GM12873 (cell line): ENCODE measurements around the gene RAPGEF5.

ENCODE experiments used
- CTCF ChIP-seq: IDR thresholded peaks from 2 replicates; pipeline ENCODE4 v1.5.1; 2012; ENCODE audit warnings: low read depth, mild to moderate bottlenecking, moderate library complexity, low read length, control low read depth; ENCODE audit not compliant: insufficient read depth; ENCODE audit errors: missing control alignments

The RAPGEF5 gene

GRCh38 chr7:22219739-22220493 lies 137.0 kb downstream of the RAPGEF5 start:
- no peak for TF ChIP-seq CTCF

- no peak for TF ChIP-seq CTCF
Measured at GRCh38 chr7:22219036-22219435, 137.9 kb downstream of the RAPGEF5 start.

GRCh38 chr7:22216832-22217475 lies 140.0 kb downstream of the RAPGEF5 start:
- no peak for TF ChIP-seq CTCF

- TF ChIP-seq CTCF: no peak
Measured at GRCh38 chr7:22216309-22216708, 140.6 kb downstream of the RAPGEF5 start.

- no peak for TF ChIP-seq CTCF
Measured at GRCh38 chr7:22214000-22214399, 143.0 kb downstream of the RAPGEF5 start.

GRCh38 chr7:22213081-22213480 lies 143.9 kb downstream of the RAPGEF5 start:
- no peak for TF ChIP-seq CTCF

GRCh38 chr7:22210967-22211366 lies 146.0 kb downstream of the RAPGEF5 start:
- no peak for TF ChIP-seq CTCF
